HepG2 (cell line): ENCODE measurements around the gene USP24. TPM values are rescaled to one million over a fixed set of nuclear protein-coding genes. Genes with fewer than 3 reads are reported as not detected.

Experiments
- BCL6 ChIP-seq: IDR thresholded peaks from 2 replicates; pipeline ENCODE4 v1.6.1; 2016; ENCODE audit warnings: missing genetic modification reagents, missing compliant biosample characterization
- CHD4 ChIP-seq: fragments of 200-600 bp; sonication (generic); IDR thresholded peaks from 2 replicates; pipeline ENCODE4 v1.7.0; 2017; ENCODE audit warnings: mild to moderate bottlenecking, low read length, borderline replicate concordance
- IRF1 ChIP-seq: sonication (generic); formaldehyde crosslinking; IDR thresholded peaks from 2 replicates; pipeline ENCODE4 v1.4.0; 2020; ENCODE audit warnings: low read depth, mild to moderate bottlenecking, missing genetic modification reagents
- MED1 ChIP-seq: sonication (generic); formaldehyde crosslinking; IDR thresholded peaks from 2 replicates; pipeline ENCODE4 v1.4.0; 2020; ENCODE audit warnings: missing genetic modification reagents
- NR2F6 ChIP-seq, 2 experiments: IDR thresholded peaks; 2 replicates each; pipeline ENCODE4 v1.6.1; 2016; ENCODE audit warnings: antibody characterized with exemption in 1 of 2, mild to moderate bottlenecking in 1 of 2
- POLR2A ChIP-seq, 2 experiments: IDR thresholded peaks; 2 replicates each; pipeline ENCODE4 v1.6.1; 2011; ENCODE audit warnings: low read depth in 2 of 2, low read length in 2 of 2, mild to moderate bottlenecking in 1 of 2, moderate library complexity in 1 of 2; ENCODE audit not compliant: insufficient read depth in 1 of 2
- SMARCE1 ChIP-seq: fragments of 450-650 bp; IDR thresholded peaks from 2 replicates; pipeline ENCODE4 v1.6.1; 2017; ENCODE audit warnings: borderline replicate concordance
- SOX6 ChIP-seq, 2 experiments: fragments of 450-650 bp in 1 of 2; sonication (generic) in 1 of 2; formaldehyde crosslinking in 1 of 2; IDR thresholded peaks; 2 replicates each; pipeline versions ENCODE4 v1.4.0 to v1.6.1; 2017 to 2020; ENCODE audit warnings: antibody characterized with exemption in 1 of 2, mild to moderate bottlenecking in 1 of 2, missing genetic modification reagents in 1 of 2
- SRY ChIP-seq: sonication (generic); formaldehyde crosslinking; IDR thresholded peaks from 2 replicates; pipeline ENCODE4 v1.8.0; 2022; ENCODE audit warnings: mild to moderate bottlenecking, missing genetic modification reagents
- ZBTB4 ChIP-seq: sonication (generic); formaldehyde crosslinking; IDR thresholded peaks from 2 replicates; pipeline ENCODE4 v1.4.0; 2020; ENCODE audit warnings: missing genetic modification reagents, mild to moderate bottlenecking, borderline replicate concordance
- ZFP36L2 ChIP-seq: sonication (generic); formaldehyde crosslinking; IDR thresholded peaks from 2 replicates; pipeline ENCODE4 v1.4.0; 2020; ENCODE audit warnings: missing genetic modification reagents
- ZFX ChIP-seq: sonication (generic); formaldehyde crosslinking; IDR thresholded peaks from 2 replicates; pipeline ENCODE4 v1.4.0; 2020; ENCODE audit warnings: mild to moderate bottlenecking, low read depth, missing genetic modification reagents, moderate library complexity
- ZKSCAN1 ChIP-seq: fragments of 150-350 bp; IDR thresholded peaks from 2 replicates; pipeline ENCODE4 v1.6.1; 2014; ENCODE audit warnings: low read length
- ZNF318 ChIP-seq: sonication (generic); formaldehyde crosslinking; IDR thresholded peaks from 2 replicates; pipeline ENCODE4 v1.4.0; 2020; ENCODE audit warnings: mild to moderate bottlenecking, missing genetic modification reagents
- ZNF563 ChIP-seq: sonication (generic); formaldehyde crosslinking; IDR thresholded peaks from 2 replicates; pipeline ENCODE4 v1.8.0; 2022; ENCODE audit warnings: mild to moderate bottlenecking, moderate library complexity, missing genetic modification reagents
- polyA plus RNA-seq, 8 experiments: library from polyadenylated mRNA; depleted of rRNA in 3 of 8; stranded (reverse) in 7 of 8; unstranded in 1 of 8; fragments of >200 nt; fragmentation: Illumina TruSeq in 4 of 8; extraction: Trizol in 4 of 8; gene quantifications; 2 replicates each; pipeline versions ENCODE4 v1.2.1 to v1.2.3, GENCODE V29; 2011 to 2016; ENCODE audit warnings: low read depth in 4 of 8, missing spikeins in 1 of 8, mixed read lengths in 1 of 8; ENCODE audit not compliant: insufficient read depth in 1 of 8
- total RNA-seq, 5 experiments: library from RNA; depleted of rRNA; stranded (reverse); fragments of >200 nt; fragmentation: Illumina TruSeq; extraction: Trizol; gene quantifications; 2 replicates each; pipeline ENCODE4 v1.2.3, GENCODE V29; 2016; ENCODE audit warnings: low read depth in 1 of 5

USP24 gene
- total and polyA plus RNA-seq, 2 of the 13 experiments (the other 11 are each of a cell fraction or from before 2014, with no cell fraction given) = 18.8 to 47.6 TPM

- TF ChIP-seq ZKSCAN1 (peak; percentile 91), NR2F6 (IDR thresholded peaks at IDR 0.05) (peak; percentile 20; the same call in 1 of the 2 replicates), NR2F6 (CRISPR knock-in tag; IDR thresholded peaks at IDR 0.05) (no peak), CHD4 (no peak), IRF1 (CRISPR knock-in tag) (no peak), POLR2A (IDR thresholded peaks at IDR 0.05; ENCODE audit: insufficient read depth in 1 of 2, low read depth in 2 of 2, low read length in 2 of 2) (0 out of 4 replicates have a peak, but pooled peaks of 1 of the 2 experiments have one; percentile 29), BCL6 (CRISPR knock-in tag) (peak; percentile 44; the same call in 1 of the 2 replicates), ZFX (CRISPR knock-in tag) (peak; percentile 35; the same call in 1 of the 2 replicates), ZNF563 (CRISPR knock-in tag) (peak; percentile 98), MED1 (CRISPR knock-in tag) (peak; percentile 36; the same call in 1 of the 2 replicates), SRY (CRISPR knock-in tag) (0 out of 2 replicates have a peak, but pooled peaks have one; percentile 52), SMARCE1 (no peak), ZBTB4 (CRISPR knock-in tag) (peak; percentile 84; the same call in 1 of the 2 replicates), ZNF318 (CRISPR knock-in tag) (no peak), SOX6 (IDR thresholded peaks at IDR 0.05) (no peak), SOX6 (CRISPR knock-in tag; IDR thresholded peaks at IDR 0.05) (0 out of 2 replicates have a peak, but pooled peaks have one; percentile 30), ZFP36L2 (CRISPR knock-in tag) (no peak)
These were observed 170.4 kb downstream of the USP24 start (continued) for GRCh38 chr1:55044617-55045397.
